Mesendoderm (in vitro differentiated cells): Measurements from ENCODE around the gene TMEM203.

Experiments used
- DNase-seq: peaks from one replicate; pipeline ENCODE4 v3.0.0; 2013
- H2AK5ac ChIP-seq: 2 replicates; pipeline ENCODE4 v1.6.1; 2013; ENCODE audit warnings: low read length, inconsistent platforms
- H2BK120ac ChIP-seq: 2 replicates; pipeline ENCODE4 v1.6.1; 2013; ENCODE audit warnings: low read depth, mild to moderate bottlenecking, low read length, moderate library complexity, mixed read lengths
- H2BK15ac ChIP-seq: replicated peaks from 2 replicates; pipeline ENCODE4 v1.6.1; 2013; ENCODE audit warnings: low read depth, mild to moderate bottlenecking, moderate library complexity
- H2BK5ac ChIP-seq: 2 replicates; pipeline ENCODE4 v1.6.1; 2013; ENCODE audit warnings: low read length, inconsistent platforms
- H3K18ac ChIP-seq: 2 replicates; pipeline ENCODE4 v1.6.1; 2013; ENCODE audit warnings: mild to moderate bottlenecking, low read length, mixed read lengths
- H3K23ac ChIP-seq: one replicate; pipeline ENCODE4 v1.6.1; 2013; ENCODE audit warnings: low read length
- H3K27ac ChIP-seq: 2 replicates; pipeline ENCODE4 v1.5.1; 2013; ENCODE audit warnings: low read depth, mild to moderate bottlenecking, inconsistent platforms, low read length, moderate library complexity
- H3K27me3 ChIP-seq: 2 replicates; pipeline ENCODE4 v1.6.1; 2013; ENCODE audit warnings: low read length, control low read depth, mild to moderate bottlenecking, inconsistent platforms; ENCODE audit not compliant: insufficient read depth, poor library complexity
- H3K36me3 ChIP-seq: 2 replicates; pipeline ENCODE4 v1.6.1; 2013; ENCODE audit warnings: low read length, inconsistent platforms; ENCODE audit not compliant: control insufficient read depth, insufficient read depth
- H3K4ac ChIP-seq: one replicate; pipeline ENCODE4 v1.6.1; 2013; ENCODE audit warnings: low read depth, mild to moderate bottlenecking, low read length, moderate library complexity
- H3K4me1 ChIP-seq: 2 replicates; pipeline ENCODE4 v1.6.1; 2013; ENCODE audit warnings: low read depth, low read length, inconsistent platforms; ENCODE audit not compliant: control insufficient read depth
- H3K4me2 ChIP-seq: 2 replicates; pipeline ENCODE4 v1.6.1; 2013; ENCODE audit warnings: low read length
- H3K4me3 ChIP-seq: 2 replicates; pipeline ENCODE4 v1.5.1; 2013; ENCODE audit warnings: mild to moderate bottlenecking, low read length
- H3K56ac ChIP-seq: one replicate; pipeline ENCODE4 v1.6.1; 2013; ENCODE audit warnings: low read length
- H3K79me1 ChIP-seq: 2 replicates; pipeline ENCODE4 v1.6.1; 2013; ENCODE audit warnings: low read length, inconsistent platforms
- H3K79me2 ChIP-seq: 2 replicates; pipeline ENCODE4 v1.6.1; 2013; ENCODE audit warnings: mild to moderate bottlenecking, low read length; ENCODE audit not compliant: control insufficient read depth, insufficient read depth
- H3K9ac ChIP-seq: 2 replicates; pipeline ENCODE4 v1.6.1; 2013; ENCODE audit warnings: low read length, inconsistent platforms
- H4K5ac ChIP-seq: one replicate; pipeline ENCODE4 v1.6.1; 2013; ENCODE audit warnings: low read length
- H4K8ac ChIP-seq: one replicate; pipeline ENCODE4 v1.6.1; 2013; ENCODE audit warnings: low read depth, mild to moderate bottlenecking, control low read depth, low read length, moderate library complexity
- WGBS: extraction: QIAGEN DNeasy Blood & Tissue Kit; methylation state at CpG from one replicate; pipeline ENCODE4 v1.1.7; 2013; ENCODE audit warnings: low lambda C conversion rate, missing lambda C conversion rate; ENCODE audit not compliant: insufficient coverage; ENCODE audit errors: extremely low coverage; 5-methylcytosine and 5-hydroxymethylcytosine counted together

The TMEM203 gene

DNA sequence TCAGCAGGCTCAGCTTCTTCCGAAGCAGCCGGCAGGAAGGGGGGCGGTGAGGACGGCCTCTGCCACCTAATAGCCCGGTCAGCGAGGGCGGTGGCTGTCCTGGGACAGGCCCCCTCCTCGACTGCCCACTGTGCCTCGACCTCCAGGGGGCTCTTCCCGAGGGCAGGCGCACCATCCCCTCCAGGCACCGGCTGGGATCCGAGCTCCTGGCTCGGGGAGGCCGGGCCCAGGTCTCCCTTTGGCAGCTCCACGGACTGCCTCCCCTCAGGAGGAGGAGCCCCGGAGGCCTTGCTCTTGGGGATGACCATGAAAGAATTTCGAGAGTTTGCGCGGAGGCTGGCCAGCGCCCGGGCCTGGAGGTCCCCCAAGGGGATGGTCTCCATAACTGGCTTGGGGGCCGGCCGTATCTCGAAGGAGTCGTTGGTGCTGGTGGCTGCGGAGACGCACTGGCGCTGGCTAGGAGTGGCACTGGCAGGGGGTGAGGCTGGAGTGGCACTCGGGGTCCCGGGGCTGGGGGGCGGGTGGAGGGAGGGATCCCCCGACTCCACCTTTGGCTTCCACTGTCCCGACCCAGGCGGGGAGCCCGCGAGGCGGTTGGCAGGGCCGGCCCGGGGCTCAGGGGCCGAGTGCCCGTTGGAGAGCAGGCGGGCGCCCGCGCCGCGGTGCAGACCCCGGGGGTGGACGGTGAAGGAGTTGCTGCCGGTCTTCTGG lies 5.9 kb downstream of the TMEM203 start:
- no peak overlapping the region for H3K27ac ChIP-seq
- WGBS = no CpG with 5 or more reads among the region's 51 CpGs
- no peaks in the 10 kb centered on the region for H3K36me3 ChIP-seq

GRCh38 chr9:137198902-137199283 lies 6.6 kb downstream of the TMEM203 start:
- Histone ChIP-seq H3K56ac (peak overlapping the region; percentile 67), H3K79me1 (peaks cover 13% of the 10 kb centered on the region), H3K27me3 (no peaks in the 10 kb centered on the region), H3K36me3 (no peaks in the 10 kb centered on the region), H2BK15ac (no peak overlapping the region), H3K4me1 (no peaks in the 10 kb centered on the region), H2AK5ac (no peak overlapping the region), H3K27ac (no peak overlapping the region), H3K4ac (no peak overlapping the region), H3K18ac (no peak overlapping the region), H2BK5ac (no peak overlapping the region), H3K9ac (peak overlapping the region; percentile 15), H2BK120ac (no peak overlapping the region), H4K8ac (no peak overlapping the region), H4K5ac (no peak overlapping the region), H3K79me2 (peaks cover 4% of the 10 kb centered on the region), H3K4me2 (no peak overlapping the region), H3K4me3 (no peak overlapping the region), H3K23ac (no peak overlapping the region)
- no CpG with 5 or more reads among the region's 11 CpGs for WGBS
- DNase-seq = no peak

More for the DNA sequence above, 5.9 kb downstream of the TMEM203 start:
- Histone ChIP-seq H4K8ac (no peak overlapping the region), H2BK15ac (no peak overlapping the region), H4K5ac (no peak overlapping the region), H3K9ac (peak overlapping the region; percentile 69), H3K4me1 (peaks cover 3% of the 10 kb centered on the region), H3K79me1 (peaks cover 19% of the 10 kb centered on the region), H3K4ac (peak overlapping the region; percentile 38), H3K27me3 (no peaks in the 10 kb centered on the region), H2BK120ac (no peak overlapping the region), H3K23ac (peak overlapping the region; percentile 45), H2AK5ac (no peak overlapping the region), H3K56ac (peak overlapping the region; percentile 67), H3K4me2 (peak overlapping the region; percentile 46), H3K4me3 (no peak overlapping the region), H2BK5ac (no peak overlapping the region), H3K18ac (peak overlapping the region; percentile 64), H3K79me2 (peaks cover 11% of the 10 kb centered on the region)
- DNase-seq = peak; percentile 28

DNA sequence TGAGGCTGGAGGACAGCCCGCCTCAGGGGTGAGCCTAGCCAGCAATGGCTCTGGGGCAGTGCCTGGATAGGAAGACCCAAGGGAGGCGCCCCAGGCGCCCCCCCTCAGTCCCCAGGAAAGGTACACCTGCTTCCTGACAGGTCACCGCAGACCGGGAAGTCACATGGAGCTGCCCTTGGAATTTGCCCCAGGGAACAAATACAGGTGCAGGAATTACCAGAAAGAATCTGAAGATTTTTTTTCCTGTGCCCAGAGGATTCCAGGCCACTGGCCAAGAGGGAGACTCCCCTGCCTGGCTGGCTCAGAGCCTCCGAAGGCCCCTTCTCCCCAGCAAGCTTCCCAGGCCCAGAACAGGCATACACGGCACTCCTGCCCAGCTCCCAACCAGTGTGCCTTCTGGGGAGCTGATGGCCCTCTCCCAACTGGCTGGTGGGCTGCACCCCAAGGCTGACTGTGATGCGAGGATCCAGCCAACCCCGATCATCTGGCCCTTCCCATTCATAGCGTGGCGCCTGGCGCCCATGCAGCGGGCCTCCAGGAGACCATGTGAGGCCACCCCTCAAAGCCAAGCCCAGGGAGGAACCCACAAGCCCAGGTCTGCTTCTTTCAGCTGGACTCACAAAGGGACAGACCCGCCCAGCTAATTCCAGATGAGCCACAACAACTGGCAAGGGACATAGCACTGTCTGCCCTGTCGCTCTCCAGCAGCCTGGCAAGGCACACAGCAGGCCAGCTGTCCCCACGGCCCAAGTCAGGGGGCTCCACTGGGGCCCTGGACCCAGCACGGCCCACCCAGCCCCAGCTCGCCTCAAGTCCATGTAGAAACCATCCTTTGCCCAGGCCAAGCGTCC lies 7.2 kb downstream of the TMEM203 start:
- Histone ChIP-seq H3K4ac (no peak overlapping the region), H3K79me2 (peaks cover 2% of the 10 kb centered on the region), H2BK120ac (no peak overlapping the region), H2AK5ac (no peak overlapping the region), H3K4me1 (no peaks in the 10 kb centered on the region), H3K36me3 (no peaks in the 10 kb centered on the region), H4K8ac (no peak overlapping the region), H3K4me3 (no peak overlapping the region), H2BK15ac (no peak overlapping the region), H3K9ac (peak overlapping the region; percentile 34), H3K4me2 (no peak overlapping the region), H2BK5ac (no peak overlapping the region), H3K23ac (no peak overlapping the region), H3K79me1 (peaks cover 11% of the 10 kb centered on the region), H4K5ac (no peak overlapping the region), H3K56ac (peak overlapping the region; percentile 15), H3K27me3 (no peaks in the 10 kb centered on the region), H3K18ac (no peak overlapping the region), H3K27ac (no peak overlapping the region)
- WGBS = no CpG with 5 or more reads among the region's 19 CpGs
- DNase-seq = no peak

- Histone ChIP-seq H4K5ac (no peak overlapping the region), H3K4me2 (no peak overlapping the region), H3K56ac (no peak overlapping the region), H3K36me3 (no peaks in the 10 kb centered on the region), H3K27me3 (no peaks in the 10 kb centered on the region), H2BK120ac (no peak overlapping the region), H3K4me1 (no peaks in the 10 kb centered on the region), H3K4ac (no peak overlapping the region), H2AK5ac (no peak overlapping the region), H3K9ac (no peak overlapping the region), H2BK5ac (no peak overlapping the region), H3K18ac (no peak overlapping the region), H3K4me3 (no peak overlapping the region), H3K23ac (no peak overlapping the region), H4K8ac (no peak overlapping the region), H3K79me2 (peaks cover 2% of the 10 kb centered on the region), H3K79me1 (peaks cover 7% of the 10 kb centered on the region), H3K27ac (no peak overlapping the region), H2BK15ac (no peak overlapping the region)
- no CpG with 5 or more reads among the region's 21 CpGs for WGBS
- DNase-seq = no peak
Measured at GRCh38 chr9:137195525-137196220, 9.8 kb downstream of the TMEM203 start.

DNA sequence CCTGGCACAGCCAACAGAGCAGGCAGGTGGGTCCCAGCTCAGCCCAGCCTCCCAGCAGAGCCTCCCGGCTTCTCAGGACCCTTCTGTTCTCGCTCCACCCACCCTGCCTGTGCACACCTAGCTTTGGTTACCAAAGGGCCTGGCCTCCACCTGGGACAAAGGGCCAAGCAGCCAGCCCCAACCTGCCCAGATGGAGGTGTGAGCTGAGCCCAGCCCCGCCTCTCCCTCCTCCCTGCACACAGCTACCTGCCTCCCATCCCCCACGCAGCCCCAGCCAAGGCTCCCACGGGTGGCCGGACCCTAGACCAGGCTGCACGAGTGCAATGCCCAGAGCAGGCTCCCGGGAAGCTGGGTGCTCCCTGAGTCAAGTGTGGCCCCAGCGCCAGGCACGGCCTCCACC lies 10.5 kb downstream of the TMEM203 start:
- no peak overlapping the region for H3K56ac ChIP-seq
- no peaks in the 10 kb centered on the region for H3K36me3 ChIP-seq
- no peak overlapping the region for H3K4me3 ChIP-seq
- H4K5ac ChIP-seq = no peak overlapping the region
- no peaks in the 10 kb centered on the region for H3K27me3 ChIP-seq
- H3K23ac ChIP-seq = no peak overlapping the region
- H2AK5ac ChIP-seq = no peak overlapping the region
- H4K8ac ChIP-seq = no peak overlapping the region
- H3K9ac ChIP-seq = no peak overlapping the region
- H3K79me1 ChIP-seq = peaks cover 8% of the 10 kb centered on the region
- no peak overlapping the region for H3K4ac ChIP-seq
- H3K79me2 ChIP-seq = peaks cover 2% of the 10 kb centered on the region
- no peak overlapping the region for H2BK120ac ChIP-seq
- no peak overlapping the region for H2BK5ac ChIP-seq
- DNase-seq = no peak
- H3K4me1 ChIP-seq = no peaks in the 10 kb centered on the region
- no CpG with 5 or more reads among the region's 10 CpGs for WGBS
- no peak overlapping the region for H3K18ac ChIP-seq
- H2BK15ac ChIP-seq = no peak overlapping the region
- H3K27ac ChIP-seq = no peak overlapping the region
- no peak overlapping the region for H3K4me2 ChIP-seq
